Keratinocyte (primary cell): ENCODE data around the gene GGT5.

Source experiments
- EZH2 ChIP-seq: IDR thresholded peaks from one replicate; pipeline ENCODE4 v1.6.1; 2012; ENCODE audit warnings: inconsistent platforms, mild to moderate bottlenecking, low read length, moderate library complexity
- TF ChIP-seq, protein P1 (sequence below), 3 experiments: IDR thresholded peaks in 1 of 3; conservative IDR thresholded peaks in 1 of 3; optimal IDR thresholded peaks in 1 of 3; 2 replicates in 2 of 3; 3 replicates in 1 of 3; pipeline versions ENCODE3 to v1.5.1; 2011; ENCODE audit warnings: low read length in 3 of 3, mild to moderate bottlenecking in 3 of 3, moderate library complexity in 2 of 3, control low read depth in 1 of 3, inconsistent platforms in 1 of 3; ENCODE audit not compliant: insufficient read depth in 2 of 3; ENCODE audit errors: extremely low read depth in 1 of 3

DNA sequence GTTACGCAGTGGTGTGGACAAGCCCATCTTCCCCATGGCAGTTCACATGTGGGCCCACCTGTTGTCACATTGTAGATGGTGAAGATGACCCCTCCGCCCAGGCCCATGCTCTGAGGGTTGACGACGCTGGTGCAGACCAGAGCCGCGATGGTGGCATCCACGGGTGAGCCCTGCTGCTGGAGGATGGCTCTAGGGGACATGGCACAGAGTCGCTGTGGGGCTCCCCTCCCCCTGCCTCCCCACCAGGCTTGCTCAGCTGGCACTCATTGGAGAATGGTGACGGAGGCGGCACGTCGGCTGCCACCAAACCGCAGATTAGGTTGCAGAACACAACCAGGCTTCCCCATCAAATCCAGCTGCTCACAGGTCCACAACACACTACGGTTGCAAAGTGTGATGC, 11.1 kb downstream of the GGT5 start:
- TF ChIP-seq, protein P1, sequence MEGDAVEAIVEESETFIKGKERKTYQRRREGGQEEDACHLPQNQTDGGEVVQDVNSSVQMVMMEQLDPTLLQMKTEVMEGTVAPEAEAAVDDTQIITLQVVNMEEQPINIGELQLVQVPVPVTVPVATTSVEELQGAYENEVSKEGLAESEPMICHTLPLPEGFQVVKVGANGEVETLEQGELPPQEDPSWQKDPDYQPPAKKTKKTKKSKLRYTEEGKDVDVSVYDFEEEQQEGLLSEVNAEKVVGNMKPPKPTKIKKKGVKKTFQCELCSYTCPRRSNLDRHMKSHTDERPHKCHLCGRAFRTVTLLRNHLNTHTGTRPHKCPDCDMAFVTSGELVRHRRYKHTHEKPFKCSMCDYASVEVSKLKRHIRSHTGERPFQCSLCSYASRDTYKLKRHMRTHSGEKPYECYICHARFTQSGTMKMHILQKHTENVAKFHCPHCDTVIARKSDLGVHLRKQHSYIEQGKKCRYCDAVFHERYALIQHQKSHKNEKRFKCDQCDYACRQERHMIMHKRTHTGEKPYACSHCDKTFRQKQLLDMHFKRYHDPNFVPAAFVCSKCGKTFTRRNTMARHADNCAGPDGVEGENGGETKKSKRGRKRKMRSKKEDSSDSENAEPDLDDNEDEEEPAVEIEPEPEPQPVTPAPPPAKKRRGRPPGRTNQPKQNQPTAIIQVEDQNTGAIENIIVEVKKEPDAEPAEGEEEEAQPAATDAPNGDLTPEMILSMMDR (optimal IDR thresholded peaks at IDR 0.05 in 1 of 3, IDR thresholded peaks at IDR 0.05 in 1 of 3, conservative IDR thresholded peaks at IDR 0.05 in 1 of 3; ENCODE audit: extremely low read depth in 1 of 3, insufficient read depth in 2 of 3, low read length in 3 of 3): no peak
- TF ChIP-seq EZH2: no peak
